ENCODE results near the gene GPHN. TPM values are rescaled to one million over a fixed set of nuclear protein-coding genes. Genes with fewer than 3 reads are reported as not detected.
"Not testable (repeated sequence)": the region's sequence is repeated elsewhere in the genome, so short reads cannot be mapped to it uniquely, and the experiment has no call there.

Gene GPHN
- total RNA-seq, 1 donor from 2014 or later: 12.9 TPM

GRCh38 chr14:66575939-66576338 is 68.0 kb downstream of the GPHN start:
- no peak for TF ChIP-seq CTCF (IDR thresholded peaks at IDR 0.05; ENCODE audit: insufficient read depth, low read length, poor library complexity, severe bottlenecking)
- DNase-seq (ENCODE audit: low read depth): no peak
- Histone ChIP-seq H3K36me3 (ENCODE audit: control insufficient read depth, insufficient read depth, low read length) (no peaks in the 10 kb centered on the region), H3K4me3 (ENCODE audit: low read depth, low read length) (no peak overlapping the region), H3K27me3 (ENCODE audit: control insufficient read depth, insufficient read depth, low read length) (no peaks in the 10 kb centered on the region)

GRCh38 chr14:66587753-66588152 is 79.8 kb downstream of the GPHN start:
- H3K4me3 ChIP-seq (ENCODE audit: low read depth, low read length); H3K36me3 ChIP-seq (ENCODE audit: control insufficient read depth, insufficient read depth, low read length); DNase-seq (ENCODE audit: low read depth); H3K27me3 ChIP-seq (ENCODE audit: control insufficient read depth, insufficient read depth, low read length): not testable (repeated sequence)

- Histone ChIP-seq H3K27me3 (ENCODE audit: control insufficient read depth, insufficient read depth, low read length) (no peaks in the 10 kb centered on the region), H3K36me3 (ENCODE audit: control insufficient read depth, insufficient read depth, low read length) (no peaks in the 10 kb centered on the region), H3K4me3 (ENCODE audit: low read depth, low read length) (no peak overlapping the region)
- TF ChIP-seq CTCF (IDR thresholded peaks at IDR 0.05; ENCODE audit: insufficient read depth, low read length, poor library complexity, severe bottlenecking): no peak
- no peak for DNase-seq (ENCODE audit: low read depth)
Measured at GRCh38 chr14:66595394-66595793, 87.4 kb downstream of the GPHN start.

- Histone ChIP-seq H3K4me3 (ENCODE audit: low read depth, low read length) (no peak overlapping the region), H3K27me3 (ENCODE audit: control insufficient read depth, insufficient read depth, low read length) (no peaks in the 10 kb centered on the region), H3K36me3 (ENCODE audit: control insufficient read depth, insufficient read depth, low read length) (no peaks in the 10 kb centered on the region)
- no peak for TF ChIP-seq CTCF (IDR thresholded peaks at IDR 0.05; ENCODE audit: insufficient read depth, low read length, poor library complexity, severe bottlenecking)
- no peak for DNase-seq (ENCODE audit: low read depth)
Measured at GRCh38 chr14:66596241-66596985, 88.5 kb downstream of the GPHN start.

- Histone ChIP-seq H3K36me3 (ENCODE audit: control insufficient read depth, insufficient read depth, low read length) (no peaks in the 10 kb centered on the region), H3K4me3 (ENCODE audit: low read depth, low read length) (no peak overlapping the region), H3K27me3 (ENCODE audit: control insufficient read depth, insufficient read depth, low read length) (no peaks in the 10 kb centered on the region)
- no peak for DNase-seq (ENCODE audit: low read depth)
- TF ChIP-seq CTCF (IDR thresholded peaks at IDR 0.05; ENCODE audit: insufficient read depth, low read length, poor library complexity, severe bottlenecking): no peak
Measured at GRCh38 chr14:66600416-66600815, 92.5 kb downstream of the GPHN start.

GRCh38 chr14:66601932-66602578 is 94.1 kb downstream of the GPHN start:
- TF ChIP-seq CTCF (IDR thresholded peaks at IDR 0.05; ENCODE audit: insufficient read depth, low read length, poor library complexity, severe bottlenecking): no peak
- Histone ChIP-seq H3K27me3 (ENCODE audit: control insufficient read depth, insufficient read depth, low read length) (no peaks in the 10 kb centered on the region), H3K36me3 (ENCODE audit: control insufficient read depth, insufficient read depth, low read length) (no peaks in the 10 kb centered on the region), H3K4me3 (ENCODE audit: low read depth, low read length) (no peak overlapping the region)
- DNase-seq (ENCODE audit: low read depth): no peak

Data from kidney epithelial cell (primary cell).